CD4-positive, alpha-beta T cell (primary cell): ENCODE data around the gene HS3ST4. TPM values are rescaled to one million over a fixed set of nuclear protein-coding genes. Genes with fewer than 3 reads are reported as not detected.

Experiments used
- ATAC-seq: fragments of 200-7000 bp; cut with Tn5 transposase; one replicate; pipeline ENCODE4 v1.10.0; 2022; ENCODE audit warnings: mild to moderate bottlenecking; ENCODE audit not compliant: poor library complexity
- CTCF ChIA-PET: fragments of 350-600 bp; sonication (Branson Sonifier 250); formaldehyde crosslinking; loops from one replicate; lab custom pipeline; 2021; ENCODE audit warnings: antibody characterized with exemption, inconsistent platforms; lab: Charles Lee
- POLR2A ChIA-PET: fragments of 350-600 bp; sonication (Branson Sonifier 250); formaldehyde crosslinking; loops from one replicate; lab custom pipeline; 2021; ENCODE audit warnings: antibody characterized with exemption, inconsistent platforms; lab: Charles Lee
- DNase-seq, 14 experiments: peaks; one replicate each; pipeline ENCODE4 v3.0.0-alpha.2; 2013 to 2020; ENCODE audit warnings: mixed read lengths in 2 of 14
- H3K27ac ChIP-seq, 2 donors: one replicate each; pipeline versions ENCODE4 v1.5.1 to v1.7.0; 2013; ENCODE audit warnings: low read length in 2 of 2, low read depth in 1 of 2, mild to moderate bottlenecking in 1 of 2
- H3K27me3 ChIP-seq, 2 experiments: 1 replicate in 1 of 2; 2 replicates in 1 of 2; pipeline versions ENCODE4 v1.6.1 to v1.7.0; 2013; ENCODE audit warnings: low read length in 2 of 2, control low read depth in 1 of 2, mild to moderate bottlenecking in 1 of 2, moderate library complexity in 1 of 2; ENCODE audit not compliant: insufficient read depth in 2 of 2, control insufficient read depth in 1 of 2
- H3K36me3 ChIP-seq: one replicate; pipeline ENCODE4 v1.6.1; 2013; ENCODE audit warnings: low read length, control low read depth; ENCODE audit not compliant: insufficient read depth
- H3K4me1 ChIP-seq: one replicate; pipeline ENCODE4 v1.6.1; 2013; ENCODE audit warnings: low read length, control low read depth; ENCODE audit not compliant: insufficient read depth
- H3K4me3 ChIP-seq: one replicate; pipeline ENCODE4 v1.5.1; 2013; ENCODE audit warnings: mild to moderate bottlenecking, low read length, moderate library complexity
- H3K9me3 ChIP-seq, 2 experiments: 1 replicate in 1 of 2; 2 replicates in 1 of 2; pipeline versions ENCODE4 v1.6.1 to v1.7.0; 2013; ENCODE audit warnings: low read length in 2 of 2, mild to moderate bottlenecking in 2 of 2, control low read depth in 1 of 2, moderate library complexity in 1 of 2; ENCODE audit not compliant: control insufficient read depth in 1 of 2, insufficient read depth in 1 of 2
- H3K27ac Mint-ChIP-seq: one replicate; pipeline ENCODE4 v1.8.0; 2020; ENCODE audit warnings: mixed read lengths
- H3K27me3 Mint-ChIP-seq: one replicate; pipeline ENCODE4 v1.8.0; 2021; ENCODE audit warnings: mixed read lengths
- H3K36me3 Mint-ChIP-seq: one replicate; pipeline ENCODE4 v1.8.0; 2021; ENCODE audit warnings: low read depth, mixed read lengths
- H3K4me1 Mint-ChIP-seq: one replicate; pipeline ENCODE4 v1.8.0; 2021; ENCODE audit warnings: low read depth, mixed read lengths
- H3K4me3 Mint-ChIP-seq: one replicate; pipeline ENCODE4 v1.8.0; 2020; ENCODE audit warnings: mild to moderate bottlenecking, mixed read lengths
- H3K9me3 Mint-ChIP-seq: one replicate; pipeline ENCODE4 v1.8.0; 2020; ENCODE audit warnings: mixed read lengths
- CTCF ChIP-seq: fragments of 200-600 bp; IDR thresholded peaks from one replicate; pipeline ENCODE4 v1.8.0; 2022; ENCODE audit warnings: antibody characterized with exemption, mild to moderate bottlenecking
- intact Hi-C, 2 experiments: fragments of 100-400 bp; cut with DNase I in 1 of 2; cut with micrococcal nuclease in 1 of 2; formaldehyde crosslinking; loops; one replicate each; pipeline versions ENCODE4 v1.15.1 to v1.9.0; 2023 to 2025; cut with DNase I, micrococcal nuclease
- total RNA-seq, 174 experiments: library from RNA in 2 of 174; stranded (reverse) in 2 of 174; gene quantifications; one replicate each; pipeline ENCODE4 v1.2.3 and lab custom pipeline; 2021 to 2026

The HS3ST4 gene
- total RNA-seq, 2 experiments from 2014 or later, result not detected

GRCh38 chr16:25952983-25953382 lies 261.2 kb downstream of the HS3ST4 start:
- no peak for TF ChIP-seq CTCF
- Mint-ChIP-seq H3K27me3 (peaks cover 10% of the 10 kb centered on the region), H3K4me1 (no peaks in the 10 kb centered on the region), H3K9me3 (no peaks in the 10 kb centered on the region), H3K4me3 (no peak overlapping the region), H3K36me3 (no peaks in the 10 kb centered on the region), H3K27ac (no peak overlapping the region)
- no peaks in the 10 kb centered on the region for H3K4me1 ChIP-seq
- intact Hi-C loops, result no loop called here
- no peak overlapping the region for H3K27ac ChIP-seq
- POLR2A ChIA-PET, result no interaction called here
- H3K27me3 ChIP-seq, result peaks cover 0 to 9% of the 10 kb centered on the region in 2 experiments
- H3K9me3 ChIP-seq, result peaks cover 0 to 3% of the 10 kb centered on the region in 2 experiments
- H3K36me3 ChIP-seq, result no peaks in the 10 kb centered on the region
- DNase-seq (no peak), ATAC-seq (no peak)
- CTCF ChIA-PET, result no interaction called here
- H3K4me3 ChIP-seq, result no peak overlapping the region

- TF ChIP-seq CTCF, result no peak
- ChIA-PET POLR2A (no interaction called here), CTCF (no interaction called here)
- DNase-seq (no peak), ATAC-seq (no peak)
- no peak overlapping the region for H3K27ac ChIP-seq
- no peak overlapping the region for H3K4me3 ChIP-seq
- intact Hi-C loops, result no loop called here
- no peaks in the 10 kb centered on the region for H3K4me1 ChIP-seq
- peaks cover 0 to 4% of the 10 kb centered on the region in 2 experiments for H3K27me3 ChIP-seq
- Mint-ChIP-seq H3K4me1 (no peaks in the 10 kb centered on the region), H3K4me3 (no peak overlapping the region), H3K9me3 (peaks cover 3% of the 10 kb centered on the region), H3K36me3 (no peaks in the 10 kb centered on the region), H3K27ac (no peak overlapping the region), H3K27me3 (peaks cover 5% of the 10 kb centered on the region)
- no peaks in the 10 kb centered on the region for H3K9me3 ChIP-seq
- H3K36me3 ChIP-seq, result no peaks in the 10 kb centered on the region
Observed at GRCh38 chr16:25957707-25958106, 265.9 kb downstream of the HS3ST4 start.

DNA sequence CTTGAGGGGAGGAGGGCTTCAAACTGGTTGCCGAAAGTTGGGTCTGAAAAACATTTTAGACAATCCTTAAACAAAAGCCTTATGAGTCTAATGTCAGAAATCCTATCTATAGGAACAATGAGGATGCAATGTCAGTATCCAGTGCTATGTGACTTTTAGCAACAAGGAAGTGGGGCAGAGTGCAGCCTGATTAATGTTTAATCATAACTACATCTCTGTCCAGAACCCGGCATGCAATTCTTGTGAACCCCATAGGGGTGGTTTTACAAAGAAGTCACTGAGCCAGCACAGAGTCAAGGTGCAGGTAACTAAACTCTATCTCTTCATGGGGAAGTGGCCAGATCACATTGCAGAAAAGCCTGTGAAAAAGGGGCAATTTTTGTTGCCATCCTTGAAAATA lies 267.5 kb downstream of the HS3ST4 start:
- CTCF ChIA-PET, result no interaction called here
- ATAC-seq (no peak), DNase-seq (no peak)
- Mint-ChIP-seq H3K27ac (no peak overlapping the region), H3K4me3 (no peak overlapping the region), H3K27me3 (peaks cover 5% of the 10 kb centered on the region), H3K36me3 (no peaks in the 10 kb centered on the region), H3K4me1 (no peaks in the 10 kb centered on the region), H3K9me3 (peaks cover 3% of the 10 kb centered on the region)
- Histone ChIP-seq H3K9me3 (no peaks in the 10 kb centered on the region), H3K4me1 (no peaks in the 10 kb centered on the region), H3K27ac (no peak overlapping the region), H3K36me3 (no peaks in the 10 kb centered on the region), H3K27me3 (peaks cover 0 to 4% of the 10 kb centered on the region in 2 experiments), H3K4me3 (no peak overlapping the region)
- POLR2A ChIA-PET, result no interaction called here
- intact Hi-C loops, result no loop called here
- no peak for TF ChIP-seq CTCF
